GM21367 (cell line): ENCODE data around the gene IRF2.

ENCODE experiments used
- ATAC-seq: cut with Tn5 transposase; IDR thresholded peaks from one replicate; pipeline ENCODE4 v1.9.1; 2021; ENCODE audit not compliant: unreplicated experiment

IRF2 gene

DNA sequence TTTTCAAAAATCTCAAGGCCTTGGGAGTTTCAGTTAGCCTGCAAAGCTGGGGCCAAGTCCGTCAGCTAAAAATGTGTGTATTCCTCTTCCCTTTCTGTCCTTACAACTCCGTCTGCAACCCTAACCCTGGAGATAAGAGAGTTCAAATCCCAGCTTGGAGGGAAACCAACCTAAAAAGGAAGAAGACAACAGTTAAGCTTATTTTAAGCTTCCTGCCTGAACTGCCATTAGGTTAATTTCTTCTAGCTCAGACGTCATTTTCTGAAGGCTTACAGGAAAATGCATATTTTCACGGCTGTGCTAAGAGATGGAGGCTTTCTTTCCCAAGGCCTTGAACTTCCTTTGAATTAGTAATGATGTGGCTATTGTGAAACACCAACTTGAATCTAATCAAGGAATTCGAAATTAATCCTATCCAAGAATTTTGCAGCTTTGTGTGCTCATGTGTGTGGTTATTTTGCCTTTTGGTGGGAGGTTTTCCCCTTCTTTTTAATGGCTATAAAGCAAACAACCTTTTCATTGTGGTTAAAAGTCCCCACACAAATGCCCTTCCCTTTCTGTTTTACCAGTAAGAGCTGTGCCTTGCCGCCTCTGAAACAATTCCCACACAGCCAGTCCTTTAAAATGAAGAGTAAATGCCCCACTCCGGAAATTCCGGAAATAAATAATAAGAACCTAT lies 103.5 kb downstream of the IRF2 start:
- no peak for ATAC-seq

DNA sequence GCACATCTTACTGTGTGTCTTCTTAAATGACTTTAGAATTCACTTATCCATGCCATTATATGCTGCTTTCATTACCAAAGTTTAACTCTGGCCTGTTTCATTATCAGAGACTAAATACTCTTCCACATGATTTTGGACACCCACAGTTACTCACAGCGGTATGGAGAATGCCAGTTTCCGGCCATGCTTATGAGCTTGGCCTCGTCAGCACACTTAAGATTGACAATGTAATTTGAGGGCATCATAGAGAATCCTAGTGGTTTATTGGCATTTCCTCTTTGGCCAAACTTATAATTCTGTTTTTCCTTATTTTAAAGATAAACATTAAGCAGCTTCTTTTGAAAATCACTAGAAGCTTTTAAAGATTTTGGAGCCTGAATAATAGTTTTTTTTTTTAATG lies 104.5 kb downstream of the IRF2 start:
- ATAC-seq = no peak

DNA sequence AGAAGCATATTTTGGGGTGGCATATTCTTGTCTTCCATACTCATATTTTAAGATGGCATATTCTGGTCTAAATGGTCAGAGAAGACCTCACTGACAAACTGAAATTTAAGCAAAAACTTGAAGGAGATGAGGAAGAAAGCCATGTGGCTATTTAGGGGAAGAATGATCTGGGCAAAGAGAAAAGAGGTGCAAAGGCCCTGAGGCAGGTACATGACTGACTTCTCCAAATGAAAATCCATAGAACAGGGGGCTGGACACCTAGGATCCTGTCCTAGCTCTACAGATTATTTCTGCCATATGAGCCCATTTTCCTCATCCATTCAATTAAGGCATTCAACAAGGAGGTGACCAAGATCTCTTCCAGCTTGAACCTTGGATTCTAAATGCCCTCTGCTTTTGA lies 105.6 kb downstream of the IRF2 start:
- ATAC-seq = no peak

DNA sequence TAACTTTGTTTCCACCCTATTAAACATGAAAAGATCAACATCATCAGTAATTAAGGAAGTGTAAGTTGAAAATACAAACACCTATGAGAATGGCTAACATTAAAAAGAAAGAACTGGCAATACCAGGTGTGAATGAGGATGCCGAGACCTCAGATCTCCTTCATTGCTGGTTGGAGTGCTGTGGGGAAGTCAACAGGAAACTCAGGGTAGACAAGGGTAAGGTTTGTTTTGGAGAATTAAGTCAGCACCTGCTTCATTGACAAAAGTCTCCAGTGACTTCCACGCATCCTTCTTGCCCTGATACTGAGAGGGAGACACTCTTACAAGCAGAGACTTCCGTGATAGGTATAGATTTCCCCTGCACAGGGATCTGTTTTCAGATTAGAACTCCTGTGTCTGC lies 106.1 kb downstream of the IRF2 start:
- no peak for ATAC-seq

DNA sequence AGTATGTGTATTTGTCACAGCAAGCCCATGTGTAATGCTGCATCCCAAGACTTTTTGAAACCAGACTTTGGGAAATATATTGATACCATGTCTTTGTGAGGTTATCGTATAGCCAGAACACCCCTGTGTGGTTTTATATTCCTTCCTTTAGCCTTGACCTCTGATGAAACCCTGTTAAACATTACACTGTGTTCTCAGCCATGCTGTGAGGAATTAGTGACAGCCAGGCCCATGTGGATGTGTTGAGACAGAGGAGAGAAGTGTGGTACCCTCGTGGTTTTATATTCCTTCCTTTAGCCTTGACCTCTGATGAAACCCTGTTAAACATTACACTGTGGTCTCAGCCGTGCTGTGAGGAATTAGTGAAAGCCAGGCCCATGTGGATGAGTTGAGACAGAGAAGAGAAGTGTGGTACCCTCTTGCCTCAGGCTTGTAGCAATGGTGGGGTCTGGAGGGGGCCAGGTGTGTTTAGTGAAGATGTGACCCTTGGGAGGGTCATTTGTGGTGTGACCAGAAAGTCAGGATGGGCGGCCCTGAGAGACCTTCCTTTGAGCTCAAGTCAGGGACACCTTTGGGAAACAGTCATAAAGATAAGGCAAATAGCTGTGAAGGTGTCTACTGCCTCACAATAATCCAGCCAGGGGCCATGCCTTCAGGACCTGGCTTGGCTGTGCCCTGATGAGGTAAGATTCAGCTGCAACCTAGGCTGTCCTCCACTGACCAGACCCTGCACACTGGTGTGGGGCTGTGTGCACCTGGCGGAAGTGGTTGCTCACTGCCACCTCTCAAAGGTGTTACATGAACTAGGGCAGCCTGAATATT lies 110.0 kb downstream of the IRF2 start:
- peak; percentile 54 for ATAC-seq

DNA sequence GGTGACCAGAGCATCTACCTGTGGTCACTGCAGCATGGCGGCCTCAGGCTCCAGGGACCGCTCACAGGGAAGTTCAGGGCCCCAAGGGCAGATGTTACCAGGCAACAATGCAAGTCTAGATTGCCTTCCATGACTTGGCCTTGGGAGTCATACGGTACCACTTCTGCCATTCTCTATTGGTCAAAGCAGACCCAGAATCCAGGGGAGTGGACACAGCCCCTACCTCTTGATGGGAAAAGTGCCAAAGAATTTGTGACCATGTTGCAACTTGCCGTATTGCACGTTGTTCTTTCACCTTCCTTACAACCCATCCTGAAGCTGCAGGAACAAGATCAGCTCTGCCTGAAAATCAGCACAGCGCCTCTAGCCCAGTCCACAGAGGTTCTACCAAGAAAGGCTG lies 111.1 kb downstream of the IRF2 start:
- no peak for ATAC-seq

DNA sequence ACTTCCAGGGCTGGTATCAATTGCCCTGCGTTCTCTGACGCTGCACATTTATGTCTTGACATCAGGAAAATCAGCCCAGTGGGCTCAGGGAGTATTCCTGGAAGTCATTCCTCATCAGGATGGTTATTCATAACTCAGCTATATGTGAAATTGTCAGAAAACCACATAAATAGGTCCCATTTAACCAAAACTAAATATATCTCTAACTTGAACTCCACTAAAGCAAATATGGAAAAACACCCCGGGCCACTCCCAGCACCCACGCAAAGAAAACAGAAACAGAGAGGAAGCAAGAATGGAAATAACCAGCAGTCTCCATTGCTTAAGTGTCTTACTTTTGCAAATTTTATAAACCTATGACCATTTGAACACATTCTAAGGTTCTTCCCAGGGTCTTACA lies 112.0 kb downstream of the IRF2 start:
- no peak for ATAC-seq

DNA sequence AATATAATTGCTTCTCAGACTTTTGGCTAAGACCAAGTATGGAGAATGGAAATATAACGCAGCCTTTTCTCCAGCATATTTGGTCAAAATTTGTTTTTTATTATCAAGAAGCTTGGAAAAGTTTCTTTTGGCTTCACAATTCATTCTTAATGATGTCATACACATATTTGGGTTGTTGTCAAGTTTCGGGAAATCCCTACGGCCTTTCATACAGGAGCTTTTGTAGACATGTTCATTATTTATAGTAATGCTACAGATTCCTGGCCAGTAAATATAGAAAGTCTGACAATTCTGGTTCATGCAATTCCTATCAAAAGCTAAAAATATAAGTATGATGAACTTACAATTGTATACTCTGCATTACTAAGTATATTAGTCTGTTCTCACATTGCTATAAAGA lies 112.9 kb downstream of the IRF2 start:
- no peak for ATAC-seq

DNA sequence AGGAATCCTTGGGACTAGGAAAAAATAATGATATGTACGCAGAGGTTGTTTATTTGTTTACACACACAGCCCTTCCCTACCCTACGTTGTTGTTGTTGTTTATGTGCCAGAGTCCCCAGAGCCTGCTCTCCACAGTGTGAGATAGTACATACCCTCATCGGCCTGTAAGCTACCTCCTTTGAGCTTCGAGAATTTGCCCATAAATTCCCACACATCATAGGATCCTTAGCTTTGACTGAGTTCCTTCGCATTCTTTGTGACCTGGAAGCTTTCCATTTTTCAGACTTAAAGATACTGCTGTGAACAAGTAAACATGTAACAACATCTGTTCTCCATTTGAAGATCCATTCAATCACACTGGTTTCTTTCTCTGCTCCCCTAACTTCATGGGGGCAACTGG lies 114.5 kb downstream of the IRF2 start:
- ATAC-seq = no peak

DNA sequence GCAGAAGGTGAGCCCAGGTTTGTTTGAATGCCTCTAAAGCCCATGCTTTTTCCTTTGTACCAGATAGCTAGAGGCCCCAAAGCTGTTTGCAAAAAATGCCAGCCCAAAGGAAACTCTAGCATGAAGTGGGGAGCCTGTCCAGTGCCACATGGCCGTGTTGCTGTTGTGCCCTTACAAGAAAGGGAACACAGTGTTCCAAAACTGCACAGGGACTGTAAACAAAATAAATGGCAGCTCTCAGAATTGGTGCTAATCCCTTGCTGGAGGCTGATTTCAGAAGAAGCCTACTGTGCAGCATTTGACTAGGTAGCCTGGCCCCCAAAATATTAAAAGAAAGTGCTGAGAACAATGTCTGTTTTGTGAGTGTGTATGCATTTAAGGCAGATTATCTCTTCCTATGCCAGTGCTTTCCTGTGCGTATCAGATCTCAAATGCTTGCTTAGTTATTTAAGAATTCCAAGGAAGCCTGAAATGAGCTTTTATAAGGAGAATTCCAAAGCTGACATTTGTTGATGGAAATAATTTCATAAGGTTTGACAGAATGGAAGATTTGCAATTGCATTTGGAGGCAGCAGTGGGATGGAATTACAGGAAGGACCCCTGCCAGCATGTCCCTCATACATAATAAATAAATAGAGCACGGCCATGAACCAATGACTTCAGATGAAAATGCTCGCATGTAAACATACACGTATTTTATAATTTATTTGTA lies 115.7 kb downstream of the IRF2 start:
- no peak for ATAC-seq

DNA sequence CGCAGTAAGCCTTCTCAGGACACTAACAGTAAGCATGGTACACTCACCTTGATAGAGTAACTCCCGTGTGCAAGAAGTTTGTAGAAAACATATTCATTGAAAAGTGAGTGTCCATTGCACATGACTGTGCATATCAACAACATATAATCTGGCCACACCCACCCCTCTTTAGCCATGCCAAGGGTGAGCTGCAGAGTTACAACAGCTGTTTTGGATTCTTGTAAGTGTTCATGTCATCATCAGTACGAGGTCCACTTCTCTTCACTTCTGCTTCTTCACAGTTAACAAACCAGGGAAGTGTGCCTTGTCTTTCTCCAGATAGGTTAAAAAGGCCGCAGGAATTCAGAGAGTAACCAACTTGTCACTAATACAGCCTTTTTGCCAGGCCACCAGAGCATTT lies 116.6 kb downstream of the IRF2 start:
- ATAC-seq = no peak

DNA sequence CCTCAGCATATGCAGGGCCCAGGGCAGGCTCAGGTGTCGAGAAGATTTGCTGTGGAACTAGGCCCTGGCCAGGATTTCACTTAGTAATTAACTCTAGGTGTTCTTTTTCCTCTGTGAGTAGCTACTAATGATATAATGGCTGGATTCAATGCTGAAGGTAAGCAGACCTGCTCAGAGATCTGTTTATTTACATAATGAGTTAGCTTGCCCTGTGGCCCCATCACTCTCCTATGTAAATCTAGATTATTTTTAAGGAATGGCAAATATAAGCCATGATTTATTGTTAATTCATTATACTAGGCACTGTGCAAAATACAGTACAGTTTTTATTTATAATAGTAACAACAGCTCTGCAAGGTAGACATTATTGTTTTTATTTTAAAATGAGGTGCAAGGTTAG lies 117.2 kb downstream of the IRF2 start:
- ATAC-seq = no peak

DNA sequence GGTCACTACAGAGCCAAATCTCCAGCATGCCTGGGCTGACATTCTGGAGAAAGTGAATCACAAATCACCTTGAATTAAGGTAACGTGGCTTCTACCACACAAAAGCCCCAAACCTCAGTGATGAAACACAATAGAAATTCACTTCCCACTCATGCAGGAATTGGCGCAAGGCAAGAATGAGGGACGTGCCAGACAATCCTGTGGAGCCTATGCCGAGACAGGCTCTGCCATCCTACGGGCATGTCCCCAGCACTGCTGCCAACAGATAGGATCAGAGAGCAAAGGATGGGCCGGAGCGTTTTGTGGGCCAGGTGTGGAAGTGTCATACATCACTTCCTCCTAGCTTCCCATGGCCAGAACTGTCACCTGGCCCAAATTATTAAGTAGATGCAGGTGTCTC lies 118.0 kb downstream of the IRF2 start:
- ATAC-seq = no peak

DNA sequence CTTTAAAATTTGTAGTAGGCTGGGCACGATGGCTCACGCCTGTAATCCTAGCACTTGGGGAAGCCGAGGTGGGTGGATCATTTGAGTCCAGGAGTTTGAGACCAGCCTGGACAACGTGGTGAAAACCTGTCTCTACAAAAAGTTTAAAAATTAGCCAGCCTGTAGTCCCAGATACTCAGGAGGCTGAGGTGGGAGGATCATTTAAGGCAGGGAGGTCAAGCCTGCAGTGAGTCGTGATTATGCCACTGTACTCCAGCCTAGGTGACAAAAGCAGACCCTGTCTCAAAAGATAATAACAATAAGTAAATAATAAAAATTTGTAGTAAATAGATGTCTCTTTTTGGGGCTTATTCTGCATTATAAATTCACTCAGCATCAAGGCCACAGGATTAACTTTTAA lies 118.5 kb downstream of the IRF2 start:
- no peak for ATAC-seq

DNA sequence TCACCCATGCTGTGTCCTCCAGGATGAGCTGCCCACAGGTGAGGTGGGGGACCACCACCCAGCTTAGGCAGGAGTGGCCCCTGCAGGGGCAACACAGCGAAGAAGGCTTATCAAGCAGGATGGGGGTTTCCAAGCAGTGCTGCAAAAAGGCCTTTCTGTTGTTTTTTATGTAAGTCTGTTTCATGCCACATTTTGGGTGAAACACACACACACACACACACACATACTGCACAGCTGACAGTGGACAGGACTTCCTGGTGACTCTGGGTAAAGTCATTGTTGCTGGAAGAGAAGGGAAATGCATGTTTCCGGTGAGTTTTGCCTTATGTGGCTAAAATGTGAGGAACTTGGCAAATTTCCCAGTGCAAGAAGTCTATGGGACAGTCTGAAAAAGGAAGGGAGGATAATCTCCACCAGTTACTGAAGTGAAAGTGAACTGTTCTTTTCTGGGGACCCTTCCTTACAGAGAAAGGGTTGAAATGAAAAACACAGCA lies 119.2 kb downstream of the IRF2 start:
- no peak for ATAC-seq

DNA sequence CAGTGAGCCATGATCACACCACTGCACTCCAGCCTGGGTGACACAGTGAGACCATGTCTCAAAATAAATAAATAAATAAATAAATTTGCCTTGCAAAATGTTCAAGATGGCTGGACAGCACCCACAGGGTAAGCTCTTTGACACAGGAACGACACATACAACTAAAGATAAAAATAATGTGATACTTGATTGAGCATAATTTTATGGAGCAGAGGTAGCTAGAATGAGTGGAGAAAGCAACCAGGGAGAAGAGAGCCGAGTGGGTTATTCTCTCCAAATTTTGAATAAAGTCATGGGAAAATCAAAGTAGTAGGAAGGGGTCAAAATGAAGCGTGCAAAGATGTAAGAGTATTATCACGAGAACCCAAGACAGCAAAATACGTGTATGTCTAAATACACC lies 121.5 kb downstream of the IRF2 start:
- no peak for ATAC-seq

DNA sequence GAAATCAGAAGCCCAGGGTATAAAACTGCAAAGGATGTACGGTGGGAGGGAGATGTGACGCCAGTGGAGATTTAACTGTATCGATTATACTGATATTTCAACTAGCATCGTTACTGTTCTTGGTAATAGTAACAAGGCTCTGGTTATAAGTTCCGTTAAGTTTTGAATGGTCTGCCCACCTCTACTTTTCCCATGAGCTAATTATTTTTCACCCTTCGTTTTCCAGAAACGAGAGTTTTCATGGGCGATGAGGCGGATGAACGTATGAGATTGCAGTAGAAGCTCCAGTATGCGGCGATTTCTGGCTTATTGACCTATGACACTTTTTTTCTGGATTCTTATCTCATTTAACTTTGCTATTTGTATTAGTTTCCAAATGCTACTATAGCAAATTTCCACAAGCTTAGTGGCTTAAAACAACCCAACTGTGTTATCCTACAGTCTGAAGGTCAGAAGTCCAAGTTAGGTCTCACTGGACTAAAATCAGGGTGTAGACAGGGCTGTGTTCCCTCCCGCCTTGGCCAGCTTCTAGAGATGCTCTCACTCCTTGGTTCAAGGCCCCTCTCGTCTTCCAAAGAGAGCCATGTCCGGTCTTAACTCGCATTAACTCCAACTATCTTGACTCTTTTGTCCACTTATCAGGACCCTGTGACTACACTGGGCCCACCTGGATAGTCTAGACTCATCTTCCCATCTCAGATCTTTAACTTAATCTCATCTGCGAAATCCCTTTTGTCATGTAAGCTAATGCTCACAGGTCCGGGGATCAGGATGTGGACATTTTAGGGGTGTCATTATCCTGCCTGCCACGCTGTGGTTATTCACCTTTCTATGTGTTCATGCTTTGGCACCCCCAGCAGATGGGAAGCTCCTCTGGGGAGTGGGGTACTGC lies 122.5 kb downstream of the IRF2 start:
- ATAC-seq = no peak

DNA sequence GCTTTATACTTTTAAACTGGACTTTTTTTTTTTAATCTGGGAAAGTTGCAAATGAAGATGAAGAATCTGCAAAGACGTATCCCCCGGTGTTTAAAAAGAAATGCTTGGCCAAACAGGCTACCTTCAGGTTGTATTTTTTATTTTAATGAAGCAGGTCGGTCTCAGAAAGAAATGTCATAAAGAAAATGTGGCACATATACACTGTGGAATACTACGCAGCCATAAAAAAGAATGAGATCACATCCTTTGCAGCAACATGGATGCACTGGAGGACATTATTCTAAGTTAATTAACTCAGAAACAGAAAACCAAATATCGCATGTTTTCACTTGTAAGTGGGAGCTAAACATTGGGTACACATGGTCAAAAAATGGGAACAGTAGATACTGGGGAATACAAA lies 123.4 kb downstream of the IRF2 start:
- no peak for ATAC-seq

DNA sequence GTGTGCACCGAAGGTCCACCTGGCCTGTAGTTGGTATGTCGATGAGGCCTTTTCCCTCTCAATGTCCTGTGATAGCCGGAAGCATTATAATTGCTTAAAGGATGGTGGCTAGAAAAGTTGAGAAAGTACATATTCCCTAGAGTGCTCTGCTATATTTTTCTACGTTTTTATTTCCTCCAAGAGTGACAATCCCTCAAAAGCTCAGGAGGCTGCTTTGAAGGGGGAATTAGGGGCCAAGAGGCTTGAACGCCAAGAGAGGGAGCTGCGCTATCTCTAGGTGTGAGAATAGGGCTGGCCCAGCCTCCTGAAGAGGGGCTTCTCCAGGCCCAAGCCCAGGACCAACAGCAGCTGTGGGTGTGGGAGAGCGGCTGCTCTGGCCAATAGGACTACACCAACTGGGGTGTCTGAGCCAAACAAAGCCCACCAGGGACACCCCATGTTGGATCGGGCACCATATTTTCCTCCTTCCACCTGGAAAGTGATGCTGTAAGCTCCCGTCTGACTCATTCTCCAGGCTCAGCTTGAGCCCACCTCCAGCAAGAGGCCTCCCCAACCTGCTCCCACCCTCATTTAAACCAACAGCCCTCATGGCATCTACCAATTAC lies 124.0 kb downstream of the IRF2 start:
- ATAC-seq = no peak

DNA sequence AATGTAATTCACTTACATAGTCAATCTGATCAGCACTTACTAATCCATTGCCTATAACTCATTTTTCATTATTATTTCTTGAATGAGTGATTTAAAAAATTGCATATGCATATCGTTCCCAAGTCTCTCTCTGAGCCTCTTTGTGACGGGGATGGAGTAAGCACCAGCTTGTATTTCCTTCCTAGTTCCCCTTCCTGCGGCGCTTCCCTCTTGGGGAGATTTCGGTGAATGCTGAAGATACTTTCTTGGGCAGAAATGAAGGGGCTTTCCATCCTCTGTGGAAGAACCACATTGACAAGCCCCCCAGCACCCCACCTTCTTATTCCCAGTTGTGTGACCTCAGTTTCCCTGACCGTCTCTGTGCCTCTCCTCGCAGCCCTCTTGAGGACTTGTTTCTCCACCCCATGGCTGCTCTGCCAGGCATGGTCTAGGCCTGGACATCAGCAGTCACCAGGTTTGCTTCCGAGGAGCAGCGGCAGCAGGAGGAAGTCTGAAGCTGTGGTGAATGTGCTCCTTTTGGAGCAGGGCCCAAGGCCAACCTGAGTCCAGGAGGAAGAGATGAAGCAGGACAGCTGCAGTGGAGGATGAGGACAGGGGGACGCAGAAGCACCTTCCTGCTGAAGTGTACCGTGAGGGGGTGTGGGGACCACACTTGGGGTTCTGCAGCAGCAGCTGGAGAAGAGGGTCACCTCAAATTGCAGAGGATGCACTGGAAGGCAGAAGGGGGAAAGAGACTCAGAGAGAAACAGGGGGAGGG lies 124.9 kb downstream of the IRF2 start:
- no peak for ATAC-seq
